Fibroblast of upper back skin (primary cell): ENCODE data around the gene RNU6-9.

ENCODE experiments used
- DNase-seq: peaks from one replicate; pipeline ENCODE4 v3.0.0-alpha.2; 2013

RNU6-9 gene

GRCh38 chr19:937259-937694, 44.0 kb downstream of the RNU6-9 start:
- DNase-seq, result no peak

- DNase-seq, result no peak
Observed at GRCh38 chr19:938233-938923, 45.1 kb downstream of the RNU6-9 start.

DNA sequence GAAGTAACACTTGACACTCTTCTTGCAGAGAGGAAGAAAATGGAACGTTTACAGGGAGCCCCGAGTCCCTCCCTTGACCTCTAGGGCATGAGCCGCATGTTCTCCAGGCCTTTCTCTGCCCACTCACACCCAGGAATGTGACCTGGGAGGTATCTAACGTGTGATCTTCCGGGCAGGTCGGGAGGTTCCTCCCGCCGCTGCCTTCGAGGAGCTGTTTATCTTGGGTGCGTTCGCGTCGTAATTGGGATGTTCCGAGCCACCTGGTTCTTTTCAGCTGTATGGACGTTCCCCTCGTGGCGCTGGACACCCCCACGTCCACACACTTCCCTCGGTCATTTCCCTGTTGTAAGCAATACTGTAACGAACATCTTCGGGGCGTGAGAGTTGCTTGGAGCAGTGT, 46.2 kb downstream of the RNU6-9 start:
- no peak for DNase-seq

- DNase-seq, result no peak
Observed at GRCh38 chr19:939922-940321, 46.6 kb downstream of the RNU6-9 start.

DNA sequence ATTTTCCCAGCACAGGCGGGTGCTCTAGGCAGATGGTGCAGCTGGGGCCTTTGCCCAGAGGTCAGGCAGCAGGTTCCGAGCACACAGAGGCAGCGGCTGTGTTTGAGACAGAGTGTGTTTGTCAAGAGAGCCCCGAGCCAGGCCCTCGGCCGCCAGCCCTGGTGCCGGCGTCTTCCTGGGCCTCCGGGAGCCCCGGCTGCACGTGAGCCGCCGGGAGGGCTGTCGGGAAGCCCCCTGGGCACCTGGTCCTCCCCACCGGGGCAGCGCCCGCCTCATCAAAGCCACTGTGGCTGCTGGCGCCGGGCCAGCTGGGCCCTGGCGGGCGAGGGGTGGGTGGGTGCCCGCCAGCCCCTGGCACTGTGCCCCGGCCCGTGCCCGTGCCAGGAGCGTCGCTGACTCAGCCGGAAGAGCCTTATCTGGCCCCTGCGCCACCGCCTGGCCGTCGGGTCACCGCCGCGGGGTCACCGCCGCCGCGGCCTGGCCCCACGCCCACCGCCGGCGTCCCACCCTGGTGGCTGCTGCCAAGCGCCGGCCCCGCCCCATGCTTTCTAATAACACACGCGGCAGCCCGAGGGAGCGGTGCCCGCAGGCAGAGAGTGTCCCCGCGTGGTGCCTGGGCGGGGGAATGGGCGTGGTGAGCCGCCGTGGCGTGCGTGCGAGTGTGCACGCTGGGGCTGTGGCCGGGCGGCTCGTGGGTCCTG, 47.5 kb downstream of the RNU6-9 start:
- DNase-seq, result no peak

DNA sequence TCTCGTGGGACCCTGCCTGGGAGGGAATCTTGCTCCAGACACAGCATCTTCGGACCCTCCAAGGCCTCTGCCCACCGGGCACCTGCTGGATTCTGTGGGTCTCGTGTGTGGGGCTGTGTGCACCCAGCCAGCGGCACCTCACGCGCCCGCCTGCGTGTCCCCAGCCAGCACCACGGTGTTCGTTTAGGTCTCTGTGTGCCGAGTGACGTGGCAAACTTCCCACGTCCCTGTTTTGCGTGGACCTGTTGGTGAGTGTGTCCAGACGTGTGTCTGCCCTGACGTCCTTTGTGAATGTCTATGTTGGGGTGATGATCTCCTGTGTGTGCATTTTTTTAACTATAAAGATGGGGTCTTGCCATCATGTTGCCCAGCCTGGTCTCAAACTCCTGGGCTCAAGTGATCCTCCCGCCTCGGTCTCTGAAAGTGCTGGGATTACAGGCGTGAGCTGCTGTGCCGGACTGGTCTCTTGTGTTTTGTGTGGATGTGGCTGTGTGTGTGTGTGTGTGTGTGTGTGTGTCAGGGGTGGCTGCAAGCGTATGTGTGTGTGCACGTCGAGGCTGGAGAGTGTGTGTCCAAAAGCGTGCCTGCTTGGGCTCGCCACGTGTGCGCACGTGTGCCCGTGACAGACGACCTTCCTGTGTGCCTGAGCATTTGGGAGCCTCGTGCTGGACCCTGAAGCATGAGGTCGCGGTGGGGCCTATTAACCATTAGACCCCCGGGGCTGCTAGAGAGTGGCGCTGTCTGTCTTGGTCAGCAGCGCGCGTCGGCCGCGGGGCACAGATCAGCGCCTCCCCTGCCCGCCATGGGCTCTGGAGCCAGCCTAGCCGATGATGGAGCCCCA, 48.2 kb downstream of the RNU6-9 start:
- no peak for DNase-seq

- no peak for DNase-seq
Observed at GRCh38 chr19:942133-942645, 48.9 kb downstream of the RNU6-9 start.
